K562 (cell line): ENCODE data around the gene CDC45. TPM values are rescaled to one million over a fixed set of nuclear protein-coding genes. Genes with fewer than 3 reads are reported as not detected.

Experiments
- ATF6 ChIP-seq: sonication (generic); formaldehyde crosslinking; IDR thresholded peaks from 2 replicates; pipeline ENCODE4 v1.4.0; 2020; ENCODE audit warnings: mild to moderate bottlenecking, missing genetic modification reagents
- CEBPB ChIP-seq: fragments of 450-650 bp; IDR thresholded peaks from 2 replicates; pipeline ENCODE4 v1.6.1; 2016; ENCODE audit warnings: missing genetic modification characterization, missing compliant biosample characterization
- CEBPG ChIP-seq, 3 experiments: fragments of 200-800 bp in 1 of 3; sonication (Bioruptor generic) in 1 of 3; sonication (generic) in 1 of 3; formaldehyde crosslinking in 1 of 3; IDR thresholded peaks in 2 of 3; conservative IDR thresholded peaks in 1 of 3; 2 replicates each; pipeline versions ENCODE4 v1.6.1 to v1.8.0; 2016 to 2022; ENCODE audit warnings: missing compliant biosample characterization in 2 of 3, missing genetic modification characterization in 2 of 3, mild to moderate bottlenecking in 1 of 3, missing genetic modification reagents in 1 of 3
- CREB3 ChIP-seq: fragments of 450-650 bp; conservative IDR thresholded peaks from 2 replicates; pipeline ENCODE4 v1.6.1; 2016; ENCODE audit warnings: missing genetic modification characterization, low read depth, mild to moderate bottlenecking, missing compliant biosample characterization, moderate library complexity
- ELF4 ChIP-seq: fragments of 450-650 bp; formaldehyde crosslinking; IDR thresholded peaks from 2 replicates; pipeline ENCODE4 v1.4.0; 2022; ENCODE audit warnings: missing genetic modification characterization
- ETV5 ChIP-seq: sonication (generic); formaldehyde crosslinking; IDR thresholded peaks from 2 replicates; pipeline ENCODE4 v1.4.0; 2020; ENCODE audit warnings: low read depth, mild to moderate bottlenecking, missing genetic modification reagents
- FOXA3 ChIP-seq, 2 experiments: fragments of 450-650 bp in 1 of 2; sonication (generic) in 1 of 2; formaldehyde crosslinking; IDR thresholded peaks in 1 of 2; conservative IDR thresholded peaks in 1 of 2; 2 replicates each; pipeline versions ENCODE4 v1.4.0 to v1.8.0; 2020 to 2022; ENCODE audit warnings: mild to moderate bottlenecking in 2 of 2, missing genetic modification reagents in 1 of 2
- GATA2 ChIP-seq: sonication (generic); formaldehyde crosslinking; IDR thresholded peaks from 2 replicates; pipeline ENCODE4 v1.4.0; 2020; ENCODE audit warnings: mild to moderate bottlenecking, missing genetic modification reagents
- HDAC2 ChIP-seq: fragments of 450-650 bp; IDR thresholded peaks from 2 replicates; pipeline ENCODE4 v1.6.1; 2016; ENCODE audit warnings: mild to moderate bottlenecking
- HMGN3 ChIP-seq: IDR thresholded peaks from 2 replicates; pipeline ENCODE4 v1.6.1; 2011; ENCODE audit warnings: borderline replicate concordance, low read depth, mild to moderate bottlenecking, mixed read lengths, low read length; ENCODE audit not compliant: insufficient read length; ENCODE audit errors: extremely low read depth
- KDM1A ChIP-seq, 2 experiments: fragments of 450-650 bp; IDR thresholded peaks; 2 replicates each; pipeline ENCODE4 v1.6.1; 2016; ENCODE audit warnings: mild to moderate bottlenecking in 2 of 2
- KLF16 ChIP-seq: IDR thresholded peaks from 2 replicates; pipeline ENCODE4 v1.6.1; 2016; ENCODE audit warnings: antibody characterized with exemption
- MAX ChIP-seq: sonication (generic); formaldehyde crosslinking; IDR thresholded peaks from 2 replicates; pipeline ENCODE4 v1.9.0; 2022; ENCODE audit warnings: mild to moderate bottlenecking, missing genetic modification reagents
- MXI1 ChIP-seq: IDR thresholded peaks from 2 replicates; pipeline ENCODE4 v1.6.1; 2011; ENCODE audit warnings: low read depth, mild to moderate bottlenecking, improper control_type of control experiment, low read length
- RBM14 ChIP-seq: fragments of 200-400 bp; formaldehyde crosslinking; IDR thresholded peaks from 2 replicates; pipeline ENCODE4 v1.6.1; 2018; ENCODE audit warnings: low read depth, mild to moderate bottlenecking, low read length, moderate library complexity, borderline replicate concordance; ENCODE audit not compliant: insufficient read depth
- RFX5 ChIP-seq: IDR thresholded peaks from 2 replicates; pipeline ENCODE4 v1.6.1; 2011; ENCODE audit warnings: low read depth, mild to moderate bottlenecking, improper control_type of control experiment, low read length
- SOX6 ChIP-seq: fragments of 450-650 bp; IDR thresholded peaks from 2 replicates; pipeline ENCODE4 v1.6.1; 2014; ENCODE audit warnings: mild to moderate bottlenecking
- TARDBP ChIP-seq: fragments of 450-650 bp; IDR thresholded peaks from 2 replicates; pipeline ENCODE4 v1.6.1; 2016
- TEAD4 ChIP-seq, 2 experiments: sonication (generic) in 1 of 2; formaldehyde crosslinking in 1 of 2; IDR thresholded peaks; 2 replicates each; pipeline versions ENCODE4 v1.6.1 to v1.8.0; 2012 to 2022; ENCODE audit warnings: borderline replicate concordance in 1 of 2, inconsistent platforms in 1 of 2, low read length in 1 of 2, mild to moderate bottlenecking in 1 of 2, missing genetic modification reagents in 1 of 2
- TFAP4 ChIP-seq: sonication (generic); formaldehyde crosslinking; IDR thresholded peaks from 2 replicates; pipeline ENCODE4 v1.8.0; 2022; ENCODE audit warnings: missing genetic modification reagents, mild to moderate bottlenecking, moderate library complexity, borderline replicate concordance
- THRB ChIP-seq: fragments of 450-650 bp; formaldehyde crosslinking; conservative IDR thresholded peaks from 2 replicates; pipeline ENCODE4 v1.4.0; 2022; ENCODE audit warnings: mild to moderate bottlenecking, missing genetic modification characterization
- ZFP30 ChIP-seq: fragments of 250-450 bp; sonication (Bioruptor Pico); IDR thresholded peaks from 2 replicates; pipeline ENCODE4 v1.8.0; 2022; ENCODE audit warnings: moderate library complexity, mild to moderate bottlenecking, inconsistent platforms, borderline replicate concordance
- ZNF121 ChIP-seq: sonication (generic); formaldehyde crosslinking; conservative IDR thresholded peaks from 2 replicates; pipeline ENCODE4 v1.8.0; 2022; ENCODE audit warnings: missing genetic modification reagents
- polyA plus RNA-seq, 8 experiments: library from polyadenylated mRNA; depleted of rRNA in 4 of 8; stranded (reverse) in 5 of 8; unstranded in 3 of 8; fragments of >200 nt; fragmentation: Nextera tagmentation in 2 of 8; fragmentation: Illumina TruSeq in 1 of 8; extraction: Ambion mirVana in 2 of 8; extraction: Trizol in 1 of 8; gene quantifications; 2 replicates each; pipeline versions ENCODE4 v1.2.1 to v1.2.3, GENCODE V29; 2011 to 2014; ENCODE audit warnings: inconsistent platforms in 1 of 8, missing spikeins in 1 of 8
- total RNA-seq, 7 experiments: library from RNA; depleted of rRNA in 6 of 7; stranded (reverse); fragments of >200 nt in 6 of 7; fragmentation: Illumina TruSeq in 2 of 7; extraction: Trizol in 2 of 7; gene quantifications; 2 replicates each; pipeline versions ENCODE4 v1.2.1 to v1.2.3, GENCODE V29; 2011 to 2021; ENCODE audit warnings: low replicate concordance in 1 of 7

The CDC45 gene
- total and polyA plus RNA-seq, 9 of the 15 experiments (the other 6 are each of a cell fraction or from before 2014, with no cell fraction given) = 251 to 580 (median 410) TPM

GRCh38 chr22:19546680-19547079, 67.0 kb downstream of the CDC45 start (continued):
- TF ChIP-seq GATA2 (CRISPR knock-in tag) = 0 out of 2 replicates have a peak, but pooled peaks have one; percentile 4
- no peak for TF ChIP-seq ZNF121
- TF ChIP-seq TFAP4 (CRISPR knock-in tag) = no peak
- no peak for TF ChIP-seq RFX5
- 0 out of 4 replicates have a peak, but pooled peaks of 1 of the 2 experiments have one; percentile 23 for TF ChIP-seq FOXA3 (CRISPR knock-in tag; conservative IDR thresholded peaks at IDR 0.05 in 1 of 2, IDR thresholded peaks at IDR 0.05 in 1 of 2)
- TF ChIP-seq RBM14 = no peak
- no peak for TF ChIP-seq ELF4
- peak; percentile 51; the same call in 1 of the 2 replicates for TF ChIP-seq CEBPG (CRISPR knock-in tag; IDR thresholded peaks at IDR 0.05)
- TF ChIP-seq CEBPG (tag; conservative IDR thresholded peaks at IDR 0.05 in 1 of 2, IDR thresholded peaks at IDR 0.05 in 1 of 2) = peak in 1 of 2 experiments; percentile 53; a peak in 3 of 4 replicates
- no peak for TF ChIP-seq SOX6
- TF ChIP-seq TEAD4 (IDR thresholded peaks at IDR 0.05; ENCODE audit: low read length) = no peak
- TF ChIP-seq TEAD4 (CRISPR knock-in tag; IDR thresholded peaks at IDR 0.05; ENCODE audit: borderline replicate concordance) = 0 out of 2 replicates have a peak, but pooled peaks have one; percentile 58
- TF ChIP-seq ZFP30 (CRISPR knock-in tag) = no peak
- TF ChIP-seq HMGN3 = no peak
- TF ChIP-seq CREB3 (tag) = no peak
- TF ChIP-seq KLF16 = no peak
- peak; percentile 58; the same call in 1 of the 2 replicates for TF ChIP-seq MAX (CRISPR knock-in tag)
- TF ChIP-seq TARDBP = no peak
- no peak for TF ChIP-seq MXI1
- TF ChIP-seq THRB (CRISPR knock-in tag) = no peak
- TF ChIP-seq ETV5 (CRISPR knock-in tag) = no peak
- peak; percentile 63 for TF ChIP-seq CEBPB (tag)
- no peak for TF ChIP-seq HDAC2
- no peak for TF ChIP-seq ATF6
- TF ChIP-seq KDM1A (IDR thresholded peaks at IDR 0.05) = no peak
